Spleen (tissue), 11 donors: Measurements from ENCODE around the gene CLEC4G. TPM values are rescaled to one million over a fixed set of nuclear protein-coding genes. Genes with fewer than 3 reads are reported as not detected.

Experiments used
- DNase-seq: peaks from one replicate; pipeline ENCODE4 v3.0.0-alpha.2; 2020
- H3K27ac ChIP-seq, 8 donors: fragments of 200-600 bp; sonication (generic) in 7 of 8; 1 replicate in 4 of 8; 2 replicates in 4 of 8; pipeline versions ENCODE4 v1.5.0 to v1.8.0; 2016 to 2021; ENCODE audit warnings: inconsistent platforms in 4 of 8, mild to moderate bottlenecking in 4 of 8, moderate library complexity in 1 of 8
- H3K27me3 ChIP-seq, 7 donors: fragments of 200-600 bp; sonication (generic) in 6 of 7; replicated peaks in 1 of 7; 1 replicate in 4 of 7; 2 replicates in 3 of 7; pipeline versions ENCODE4 v1.5.0 to v1.8.0; 2016 to 2021; ENCODE audit warnings: inconsistent platforms in 3 of 7, mild to moderate bottlenecking in 1 of 7
- H3K36me3 ChIP-seq, 6 donors: fragments of 200-600 bp; sonication (generic) in 5 of 6; 1 replicate in 4 of 6; 2 replicates in 2 of 6; pipeline versions ENCODE4 v1.5.0 to v1.8.0; 2016 to 2021; ENCODE audit warnings: inconsistent platforms in 2 of 6
- H3K4me1 ChIP-seq, 6 donors: fragments of 200-600 bp; sonication (generic) in 5 of 6; 1 replicate in 3 of 6; 2 replicates in 3 of 6; pipeline versions ENCODE4 v1.5.0 to v1.8.0; 2016 to 2021; ENCODE audit warnings: inconsistent platforms in 3 of 6
- H3K4me3 ChIP-seq, 8 donors: fragments of 200-600 bp; sonication (generic) in 7 of 8; 1 replicate in 4 of 8; 2 replicates in 4 of 8; pipeline versions ENCODE4 v1.5.0 to v1.8.0; 2016 to 2021; ENCODE audit warnings: inconsistent platforms in 4 of 8, mild to moderate bottlenecking in 4 of 8, moderate library complexity in 2 of 8
- H3K9me3 ChIP-seq, 8 donors: fragments of 200-600 bp; sonication (generic) in 7 of 8; 1 replicate in 4 of 8; 2 replicates in 4 of 8; pipeline versions ENCODE4 v1.5.0 to v1.8.0; 2016 to 2021; ENCODE audit warnings: inconsistent platforms in 4 of 8
- CTCF ChIP-seq, 11 experiments: fragments of 200-600 bp in 7 of 11; fragments of 450-650 bp in 4 of 11; sonication (generic) in 4 of 11; IDR thresholded peaks in 8 of 11; conservative IDR thresholded peaks in 3 of 11; 1 replicate in 7 of 11; 2 replicates in 4 of 11; pipeline versions ENCODE4 v1.4.0 to v1.8.0; 2016 to 2021; ENCODE audit warnings: antibody characterized with exemption in 11 of 11, inconsistent platforms in 4 of 11, mild to moderate bottlenecking in 1 of 11
- POLR2A ChIP-seq, 3 donors: fragments of 450-650 bp; IDR thresholded peaks; one replicate each; pipeline ENCODE4 v1.5.1; 2017; ENCODE audit warnings: antibody characterized with exemption in 3 of 3, mild to moderate bottlenecking in 1 of 3
- POLR2AphosphoS5 ChIP-seq, 3 donors: sonication (generic); formaldehyde crosslinking; IDR thresholded peaks; one replicate each; pipeline ENCODE4 v1.5.1; 2017; ENCODE audit warnings: antibody characterized with exemption in 3 of 3
- WGBS, 5 donors: extraction: QIAGEN DNeasy Blood & Tissue Kit in 3 of 5; methylation state at CpG; one replicate each; pipeline versions ENCODE4 v1.1.5 to v1.1.7; 2013 to 2018; 5-methylcytosine and 5-hydroxymethylcytosine counted together
- intact Hi-C: fragments of 100-400 bp; cut with DNase I; formaldehyde crosslinking; loops from one replicate; pipeline ENCODE4 v1.15.0; 2023; ENCODE audit warnings: low total_unique reads
- polyA plus RNA-seq, 3 donors: library from polyadenylated mRNA; stranded (reverse); fragments of 200-250 nt; gene quantifications; one replicate each; pipeline ENCODE4 v1.2.1, GENCODE V29; 2013
- total RNA-seq, 7 donors: library from RNA; depleted of rRNA in 3 of 7; stranded (reverse); fragments of >200 nt in 3 of 7; fragmentation: NEBNext Ultra II Directional in 4 of 7; extraction: Animal tissue kit (Norgen Biotek cat#: 25700) in 4 of 7; gene quantifications; one replicate each; pipeline versions ENCODE4 v1.1.0 to v1.2.1, GENCODE V29; 2016 to 2021
- donor health status: healthy with polysubstance abuse.
- donor health status: DM: no; HTN: no; CAD: no; lungs with moderate emphysema.
- donor health status: DM: no; HTN: no; CAD: no.
- donor health status: Bipolar disorder and iron deficiency.
- donor health status: healthy.
- donor health status: DM: no; HTN: no; CAD: no.
- donor health status: DM: yes; HTN: yes; CAD: no.

CLEC4G gene
- total and polyA plus RNA-seq, 10 donors = 0.34 to 4.0 (median 1.0) TPM; not detected in 1

GRCh38 chr19:7739801-7740681, 8.1 kb upstream of the CLEC4G start:
- no peaks in the 10 kb centered on the region for H3K27me3 ChIP-seq
- no peak overlapping the region for H3K4me3 ChIP-seq
- intact Hi-C loops = no loop called here
- H3K9me3 ChIP-seq = no peaks in the 10 kb centered on the region
- no peak for TF ChIP-seq CTCF (IDR thresholded peaks at IDR 0.05 in 8 of 11, conservative IDR thresholded peaks at IDR 0.05 in 3 of 11)
- TF ChIP-seq POLR2AphosphoS5 (IDR thresholded peaks at IDR 0.05) = no peak
- TF ChIP-seq POLR2A (IDR thresholded peaks at IDR 0.05) = no peak
- WGBS, 5 donors = 78 to 84% (median 79%) methylated on average over 19 of the region's 19 CpGs
- no peaks in the 10 kb centered on the region for H3K36me3 ChIP-seq
- DNase-seq = no peak
- peak overlapping the region in 1 of 8 donors; percentile 39 for H3K27ac ChIP-seq
- peaks cover 0 to 28% (median 7%) of the 10 kb centered on the region in 6 donors for H3K4me1 ChIP-seq

- Histone ChIP-seq H3K36me3 (no peaks in the 10 kb centered on the region), H3K4me1 (peaks cover 0 to 24% (median 4%) of the 10 kb centered on the region in 6 donors), H3K27ac (no peak overlapping the region), H3K27me3 (no peaks in the 10 kb centered on the region), H3K4me3 (no peak overlapping the region), H3K9me3 (no peaks in the 10 kb centered on the region)
- WGBS, 5 donors = 32 to 50% (median 43%) methylated on average over 2 of the region's 2 CpGs
- TF ChIP-seq POLR2A (IDR thresholded peaks at IDR 0.05) (no peak), POLR2AphosphoS5 (IDR thresholded peaks at IDR 0.05) (no peak), CTCF (IDR thresholded peaks at IDR 0.05 in 8 of 11, conservative IDR thresholded peaks at IDR 0.05 in 3 of 11) (no peak)
- DNase-seq = no peak
- intact Hi-C loops = no loop called here
Observed at GRCh38 chr19:7739211-7739755, 7.4 kb upstream of the CLEC4G start.

GRCh38 chr19:7738023-7738422, 6.1 kb upstream of the CLEC4G start:
- no peak for TF ChIP-seq CTCF (IDR thresholded peaks at IDR 0.05 in 8 of 11, conservative IDR thresholded peaks at IDR 0.05 in 3 of 11)
- no peak for TF ChIP-seq POLR2A (IDR thresholded peaks at IDR 0.05)
- no peak for TF ChIP-seq POLR2AphosphoS5 (IDR thresholded peaks at IDR 0.05)
- H3K27ac ChIP-seq = no peak overlapping the region
- peaks cover 0 to 19% (median 6%) of the 10 kb centered on the region in 6 donors for H3K4me1 ChIP-seq

GRCh38 chr19:7737215-7737614, 5.3 kb upstream of the CLEC4G start:
- Histone ChIP-seq H3K27me3 (peaks cover 0 to 3% (median 0%) of the 10 kb centered on the region in 7 donors), H3K36me3 (no peaks in the 10 kb centered on the region), H3K9me3 (no peaks in the 10 kb centered on the region), H3K4me1 (peaks cover 0 to 16% (median 6%) of the 10 kb centered on the region in 6 donors), H3K27ac (no peak overlapping the region), H3K4me3 (no peak overlapping the region)
- no peak for DNase-seq
- 82 to 93% (median 90%) methylated on average over 11 of the region's 11 CpGs for WGBS, 5 donors
- TF ChIP-seq POLR2A (IDR thresholded peaks at IDR 0.05) (no peak), CTCF (IDR thresholded peaks at IDR 0.05 in 8 of 11, conservative IDR thresholded peaks at IDR 0.05 in 3 of 11) (no peak), POLR2AphosphoS5 (IDR thresholded peaks at IDR 0.05) (no peak)
- intact Hi-C loops = no loop called here

More at GRCh38 chr19:7738023-7738422, 6.1 kb upstream of the CLEC4G start:
- no peaks in the 10 kb centered on the region for H3K36me3 ChIP-seq
- H3K4me3 ChIP-seq = no peak overlapping the region
- WGBS, 5 donors = 68 to 86% (median 75%) methylated on average over 7 of the region's 7 CpGs
- no peaks in the 10 kb centered on the region for H3K27me3 ChIP-seq
- intact Hi-C loops = no loop called here
- no peaks in the 10 kb centered on the region for H3K9me3 ChIP-seq
- no peak for DNase-seq
